Mammary epithelial cell (primary cell): ENCODE data around the gene OCA2.

Source experiments
- CTCF ChIP-seq, 2 donors: IDR thresholded peaks in 1 of 2; conservative IDR thresholded peaks in 1 of 2; 2 replicates each; pipeline ENCODE4 v1.5.1; 2011 to 2012; ENCODE audit warnings: inconsistent platforms in 2 of 2, low read length in 2 of 2, mild to moderate bottlenecking in 2 of 2, control low read depth in 1 of 2, low read depth in 1 of 2; ENCODE audit not compliant: insufficient read depth in 1 of 2; ENCODE audit errors: extremely low read depth in 1 of 2
- EZH2 ChIP-seq: IDR thresholded peaks from 2 replicates; pipeline ENCODE4 v1.6.1; 2012; ENCODE audit warnings: low read length, inconsistent platforms, borderline replicate concordance

- TF ChIP-seq EZH2 (no peak), CTCF (conservative IDR thresholded peaks at IDR 0.05 in 1 of 2, IDR thresholded peaks at IDR 0.05 in 1 of 2; ENCODE audit: extremely low read depth in 1 of 2, insufficient read depth in 1 of 2, low read depth in 1 of 2, low read length in 2 of 2) (no peak)
Measured at GRCh38 chr15:28109626-28110455, 10.7 kb upstream of the OCA2 start.
